ENCODE results near the gene TCEA2.

TCEA2 gene

DNA sequence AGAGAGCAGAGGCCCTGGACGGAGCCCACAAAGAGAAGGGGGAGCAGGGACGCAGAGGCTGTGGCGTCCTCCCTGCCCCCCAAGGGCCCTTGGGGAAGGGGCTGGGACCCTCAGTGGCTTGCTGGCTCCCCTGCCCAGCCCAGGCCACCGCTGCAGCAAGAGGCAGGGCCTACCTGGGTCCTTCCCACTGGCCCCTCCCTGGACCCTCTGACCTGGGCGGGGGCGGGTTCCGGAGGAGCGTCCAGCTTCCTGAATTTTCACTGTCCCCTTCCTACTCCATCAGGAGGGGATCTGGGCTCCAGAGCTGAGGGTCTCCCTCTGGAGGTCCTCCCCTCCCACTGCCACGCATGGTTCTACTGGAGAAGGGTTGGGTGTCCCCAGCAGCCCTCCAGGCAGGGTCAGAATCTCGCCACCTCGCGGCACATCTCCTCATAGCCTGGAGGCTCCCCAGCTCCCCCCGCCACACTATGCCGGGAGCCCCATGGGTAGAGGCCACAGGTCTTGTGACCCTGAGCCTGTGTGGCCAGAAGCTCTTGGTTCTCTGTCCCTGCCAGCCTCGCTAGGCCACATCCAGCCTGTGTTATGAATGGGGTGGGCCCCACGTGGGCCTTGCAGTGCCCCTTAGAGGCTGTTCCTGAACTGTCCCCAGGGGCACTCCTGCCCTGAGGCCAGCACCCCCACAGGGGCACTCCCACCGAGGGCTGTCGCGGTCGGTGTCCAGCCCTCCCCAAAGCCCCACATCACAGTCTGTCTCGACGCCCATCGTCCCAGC lies 12.6 kb upstream of the TCEA2 start:
- H3K9me3 ChIP-seq (ENCODE audit: control insufficient read depth in 1 of 2, low read length in 2 of 2): no peaks in the 10 kb centered on the region
- H3K4me1 ChIP-seq (ENCODE audit: control insufficient read depth in 1 of 2, insufficient read depth in 2 of 2, low read length in 2 of 2): no peaks in the 10 kb centered on the region
- no peaks in the 10 kb centered on the region for H3K36me3 ChIP-seq (ENCODE audit: control insufficient read depth in 1 of 2, insufficient read depth in 2 of 2, low read length in 2 of 2)
- peak overlapping the region; percentile 44 for H3K27ac ChIP-seq (ENCODE audit: low read depth, low read length)
- H3K27me3 ChIP-seq (ENCODE audit: control insufficient read depth in 1 of 2, insufficient read depth in 2 of 2, low read length in 2 of 2): peaks cover 68 to 71% of the 10 kb centered on the region in 2 donors
- no peak overlapping the region for H3K4me3 ChIP-seq (ENCODE audit: low read depth in 1 of 2, low read length in 2 of 2)
- H3K9ac ChIP-seq (ENCODE audit: low read depth in 1 of 2, low read length in 2 of 2): no peak overlapping the region

DNA sequence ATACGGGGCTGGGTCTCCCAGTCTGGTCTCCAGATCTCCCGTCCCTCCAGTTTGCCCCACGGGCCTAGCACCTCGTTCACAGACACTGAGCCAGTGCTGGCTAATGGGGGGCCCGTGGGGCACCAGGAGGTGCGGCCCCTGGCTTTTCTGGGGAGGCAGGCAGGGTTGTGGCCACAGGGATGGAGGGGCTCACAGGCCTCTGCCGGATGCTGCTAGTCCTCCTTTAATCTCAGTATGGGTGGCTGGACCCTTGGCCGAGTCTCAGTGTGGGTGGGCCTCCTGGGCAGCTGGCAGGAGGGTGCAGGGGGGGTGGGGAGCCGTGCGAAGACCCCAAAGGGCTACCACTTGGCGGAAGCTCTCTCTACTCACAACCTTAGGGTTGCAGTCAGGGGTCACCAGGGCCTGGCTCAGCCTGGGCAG lies 12.0 kb upstream of the TCEA2 start:
- no peak overlapping the region for H3K9ac ChIP-seq (ENCODE audit: low read depth in 1 of 2, low read length in 2 of 2)
- H3K27ac ChIP-seq (ENCODE audit: low read depth, low read length): peak overlapping the region; percentile 44
- H3K4me1 ChIP-seq (ENCODE audit: control insufficient read depth in 1 of 2, insufficient read depth in 2 of 2, low read length in 2 of 2): no peaks in the 10 kb centered on the region
- no peaks in the 10 kb centered on the region for H3K9me3 ChIP-seq (ENCODE audit: control insufficient read depth in 1 of 2, low read length in 2 of 2)
- H3K4me3 ChIP-seq (ENCODE audit: low read depth in 1 of 2, low read length in 2 of 2): no peak overlapping the region
- peaks cover 67 to 71% of the 10 kb centered on the region in 2 donors for H3K27me3 ChIP-seq (ENCODE audit: control insufficient read depth in 1 of 2, insufficient read depth in 2 of 2, low read length in 2 of 2)
- no peaks in the 10 kb centered on the region for H3K36me3 ChIP-seq (ENCODE audit: control insufficient read depth in 1 of 2, insufficient read depth in 2 of 2, low read length in 2 of 2)

DNA sequence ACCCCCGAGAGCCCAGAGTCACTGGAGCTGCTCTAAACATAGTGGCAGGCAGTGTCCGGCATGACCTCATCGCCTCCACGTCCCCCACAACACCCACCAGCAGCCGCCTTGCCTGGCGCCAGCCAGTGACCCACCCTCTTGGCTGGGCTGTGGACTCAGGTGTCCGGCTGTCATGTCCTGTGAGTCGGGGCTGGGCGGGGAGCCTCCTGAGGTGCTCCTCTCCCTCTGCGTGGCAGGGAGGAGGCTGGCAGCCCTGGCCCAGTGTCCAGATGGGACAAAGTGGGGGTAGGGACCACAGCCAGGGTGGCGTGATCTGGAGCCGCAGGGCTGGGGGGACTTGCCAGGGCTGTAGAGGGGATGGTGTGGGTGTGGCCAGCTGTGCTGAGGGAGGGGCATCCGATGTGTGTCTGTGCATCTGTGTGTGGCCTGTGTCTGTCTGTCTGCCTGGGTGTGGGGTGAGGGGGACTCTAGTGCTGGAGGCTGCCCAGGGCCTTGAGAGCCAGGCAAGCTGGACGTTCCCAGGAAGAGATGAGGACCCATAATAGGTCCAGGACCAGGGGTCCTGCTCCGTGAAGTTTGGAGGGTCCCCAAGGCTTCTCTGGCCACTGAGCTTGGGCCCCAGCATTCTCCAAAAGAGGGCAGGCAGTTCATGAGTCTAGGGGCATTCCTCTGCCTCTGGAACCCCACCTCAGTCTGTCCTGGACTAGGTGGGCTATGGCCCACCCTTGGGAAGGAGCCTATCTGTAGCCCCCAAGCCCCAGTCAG lies 11.3 kb upstream of the TCEA2 start:
- Histone ChIP-seq H3K9me3 (ENCODE audit: control insufficient read depth in 1 of 2, low read length in 2 of 2) (no peaks in the 10 kb centered on the region), H3K27ac (ENCODE audit: low read depth, low read length) (peak overlapping the region; percentile 50), H3K4me1 (ENCODE audit: control insufficient read depth in 1 of 2, insufficient read depth in 2 of 2, low read length in 2 of 2) (no peaks in the 10 kb centered on the region), H3K4me3 (ENCODE audit: low read depth in 1 of 2, low read length in 2 of 2) (no peak overlapping the region), H3K27me3 (ENCODE audit: control insufficient read depth in 1 of 2, insufficient read depth in 2 of 2, low read length in 2 of 2) (peaks cover 63 to 69% of the 10 kb centered on the region in 2 donors), H3K36me3 (ENCODE audit: control insufficient read depth in 1 of 2, insufficient read depth in 2 of 2, low read length in 2 of 2) (no peaks in the 10 kb centered on the region), H3K9ac (ENCODE audit: low read depth in 1 of 2, low read length in 2 of 2) (no peak overlapping the region)

DNA sequence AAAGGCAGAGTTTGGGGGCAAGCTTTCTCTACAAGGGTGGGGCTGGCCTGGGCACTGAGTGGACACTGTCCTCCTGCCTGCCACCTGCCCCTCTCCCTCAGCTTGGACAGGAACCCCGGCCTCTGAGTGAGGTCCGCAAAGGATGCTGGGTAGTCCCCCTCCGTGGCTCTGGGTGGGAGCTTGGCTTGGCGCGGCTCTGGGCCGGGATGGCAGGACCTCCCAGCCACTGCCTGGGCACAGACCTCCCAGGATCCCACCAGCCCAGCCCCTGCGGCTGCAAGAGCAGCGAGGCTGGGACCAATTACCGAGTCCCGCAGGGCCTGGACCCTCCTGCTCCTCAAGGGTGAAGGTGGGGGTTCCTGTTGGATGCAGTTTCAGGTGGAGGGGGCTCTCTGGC lies 10.7 kb upstream of the TCEA2 start:
- H3K36me3 ChIP-seq (ENCODE audit: control insufficient read depth in 1 of 2, insufficient read depth in 2 of 2, low read length in 2 of 2): no peaks in the 10 kb centered on the region
- no peak overlapping the region for H3K4me3 ChIP-seq (ENCODE audit: low read depth in 1 of 2, low read length in 2 of 2)
- no peak overlapping the region for H3K27ac ChIP-seq (ENCODE audit: low read depth, low read length)
- H3K9ac ChIP-seq (ENCODE audit: low read depth in 1 of 2, low read length in 2 of 2): no peak overlapping the region
- no peaks in the 10 kb centered on the region for H3K9me3 ChIP-seq (ENCODE audit: control insufficient read depth in 1 of 2, low read length in 2 of 2)
- H3K27me3 ChIP-seq (ENCODE audit: control insufficient read depth in 1 of 2, insufficient read depth in 2 of 2, low read length in 2 of 2): peaks cover 65 to 69% of the 10 kb centered on the region in 2 donors
- peaks cover under 1 to 4% of the 10 kb centered on the region in 2 donors for H3K4me1 ChIP-seq (ENCODE audit: control insufficient read depth in 1 of 2, insufficient read depth in 2 of 2, low read length in 2 of 2)

DNA sequence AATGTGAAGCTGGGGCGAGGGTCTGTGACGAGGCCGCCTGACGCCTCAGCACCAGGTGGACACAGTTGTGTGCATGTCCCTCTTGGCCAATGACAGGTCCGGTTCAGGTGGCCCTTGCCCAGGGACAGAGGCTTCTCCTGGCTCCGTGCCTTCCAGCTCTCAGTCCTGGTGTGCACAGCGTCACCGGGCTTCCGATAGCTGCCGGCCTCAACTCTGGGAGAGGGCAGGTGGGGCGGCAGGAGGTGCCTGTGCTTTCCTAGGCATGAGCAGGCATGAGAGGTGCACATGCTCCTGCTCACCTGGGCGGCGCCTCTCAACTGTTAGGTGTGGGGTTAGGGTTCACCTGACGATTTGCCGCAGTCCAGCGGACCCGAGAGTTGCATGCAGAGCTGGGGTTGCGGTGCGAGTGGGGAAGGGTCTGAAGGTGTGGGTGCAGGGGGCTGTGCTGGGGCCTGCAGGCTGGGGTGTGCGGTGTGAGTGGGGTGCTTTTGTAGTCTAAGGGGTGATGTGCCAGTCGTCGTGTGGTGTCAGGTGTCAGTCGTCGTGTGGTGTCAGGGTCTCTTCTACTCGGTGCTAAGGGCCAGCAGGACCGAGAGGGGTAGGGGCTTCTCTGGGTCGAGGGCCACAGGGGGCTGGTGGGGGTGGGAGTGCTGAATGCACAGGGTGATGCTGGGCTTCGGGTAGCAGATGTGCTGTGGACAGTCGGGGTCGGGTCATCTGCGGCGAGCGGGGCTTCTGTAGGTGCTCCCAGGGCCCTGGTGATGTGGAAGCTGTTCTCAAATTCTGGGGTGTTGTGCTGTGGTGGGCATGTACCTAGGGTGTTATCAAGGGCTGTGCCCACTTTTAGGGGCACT lies 9.8 kb upstream of the TCEA2 start:
- no peaks in the 10 kb centered on the region for H3K9me3 ChIP-seq (ENCODE audit: control insufficient read depth in 1 of 2, low read length in 2 of 2)
- H3K27ac ChIP-seq (ENCODE audit: low read depth, low read length): no peak overlapping the region
- H3K9ac ChIP-seq (ENCODE audit: low read depth in 1 of 2, low read length in 2 of 2): no peak overlapping the region
- H3K36me3 ChIP-seq (ENCODE audit: control insufficient read depth in 1 of 2, insufficient read depth in 2 of 2, low read length in 2 of 2): no peaks in the 10 kb centered on the region
- peaks cover 5 to 6% of the 10 kb centered on the region in 2 donors for H3K4me1 ChIP-seq (ENCODE audit: control insufficient read depth in 1 of 2, insufficient read depth in 2 of 2, low read length in 2 of 2)
- peaks cover 64 to 68% of the 10 kb centered on the region in 2 donors for H3K27me3 ChIP-seq (ENCODE audit: control insufficient read depth in 1 of 2, insufficient read depth in 2 of 2, low read length in 2 of 2)
- H3K4me3 ChIP-seq (ENCODE audit: low read depth in 1 of 2, low read length in 2 of 2): no peak overlapping the region

DNA sequence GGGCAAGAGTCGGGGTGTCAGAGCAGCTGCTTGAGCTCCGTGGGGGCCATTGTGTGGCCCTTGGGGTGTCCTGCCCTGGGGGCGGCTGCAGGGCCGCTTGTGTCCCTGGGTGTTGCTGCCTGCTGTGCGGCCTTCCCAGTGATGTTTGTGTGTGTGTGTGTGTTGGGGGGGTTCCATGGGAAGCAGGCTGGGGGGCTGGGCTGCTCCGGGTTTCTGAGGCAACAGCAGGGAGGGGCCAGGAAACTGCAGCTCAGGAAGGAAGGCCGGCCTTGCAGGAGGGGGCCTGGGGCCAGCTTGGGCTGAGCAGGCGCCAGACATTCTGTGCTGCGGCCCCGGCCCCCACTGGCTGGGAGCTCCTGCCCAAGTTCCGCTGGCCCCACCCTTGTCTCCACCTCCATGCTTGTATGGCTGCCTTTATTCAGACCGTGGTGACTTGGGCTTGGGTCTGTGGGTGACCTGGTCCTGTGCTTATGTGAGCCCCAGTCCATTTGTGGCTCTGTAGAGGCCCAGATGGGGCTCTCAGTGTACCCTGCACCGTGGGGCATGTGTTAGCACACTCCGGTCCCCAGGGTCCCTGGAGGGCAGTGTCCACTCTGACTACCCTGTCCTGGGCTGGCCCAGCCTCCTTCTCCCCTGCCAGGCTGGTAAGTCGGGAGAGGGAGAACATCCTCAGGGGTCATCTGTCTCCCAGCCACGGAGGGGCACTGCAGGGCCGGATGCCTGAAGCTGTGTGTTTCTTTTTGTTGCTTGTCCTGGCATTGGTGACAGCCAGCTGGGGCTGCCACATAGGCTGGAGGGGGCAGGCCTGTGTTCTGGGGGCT lies 8.9 kb upstream of the TCEA2 start:
- peak overlapping the region; percentile 42 for H3K27ac ChIP-seq (ENCODE audit: low read depth, low read length)

DNA sequence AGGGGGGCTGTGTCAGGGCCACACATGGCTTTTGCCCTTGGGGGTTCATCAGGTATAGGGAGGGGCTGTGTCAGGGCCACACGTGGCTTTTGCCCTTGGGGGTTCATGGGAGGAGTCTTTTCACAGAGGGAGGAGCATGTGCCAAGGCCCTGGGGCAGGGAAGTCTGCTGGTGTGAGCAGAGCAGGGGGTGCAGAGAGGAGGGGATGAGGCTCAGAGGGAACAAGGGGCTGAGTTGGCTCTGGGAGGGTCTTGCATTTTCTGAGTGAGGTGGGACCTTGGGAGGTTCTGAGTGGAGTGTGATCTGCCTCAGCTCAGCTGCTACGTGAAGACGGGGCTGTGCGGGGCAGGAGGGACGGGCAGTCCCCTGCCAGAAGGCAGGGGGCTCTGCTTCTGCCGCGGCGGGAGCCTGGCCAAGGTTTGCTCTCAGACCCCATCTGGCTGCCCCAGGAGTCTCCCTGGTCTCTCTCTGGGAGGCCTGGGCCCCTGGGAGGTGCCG lies 7.6 kb upstream of the TCEA2 start:
- peaks cover 5 to 6% of the 10 kb centered on the region in 2 donors for H3K4me1 ChIP-seq (ENCODE audit: control insufficient read depth in 1 of 2, insufficient read depth in 2 of 2, low read length in 2 of 2)
- H3K36me3 ChIP-seq (ENCODE audit: control insufficient read depth in 1 of 2, insufficient read depth in 2 of 2, low read length in 2 of 2): no peaks in the 10 kb centered on the region
- peaks cover 56 to 61% of the 10 kb centered on the region in 2 donors for H3K27me3 ChIP-seq (ENCODE audit: control insufficient read depth in 1 of 2, insufficient read depth in 2 of 2, low read length in 2 of 2)
- no peak overlapping the region for H3K4me3 ChIP-seq (ENCODE audit: low read depth in 1 of 2, low read length in 2 of 2)
- H3K27ac ChIP-seq (ENCODE audit: low read depth, low read length): peak overlapping the region; percentile 62
- H3K9ac ChIP-seq (ENCODE audit: low read depth in 1 of 2, low read length in 2 of 2): no peak overlapping the region
- H3K9me3 ChIP-seq (ENCODE audit: control insufficient read depth in 1 of 2, low read length in 2 of 2): no peaks in the 10 kb centered on the region

More for the DNA sequence above, 8.9 kb upstream of the TCEA2 start:
- Histone ChIP-seq H3K27me3 (ENCODE audit: control insufficient read depth in 1 of 2, insufficient read depth in 2 of 2, low read length in 2 of 2) (peaks cover 64 to 68% of the 10 kb centered on the region in 2 donors), H3K4me1 (ENCODE audit: control insufficient read depth in 1 of 2, insufficient read depth in 2 of 2, low read length in 2 of 2) (peaks cover 5 to 6% of the 10 kb centered on the region in 2 donors), H3K4me3 (ENCODE audit: low read depth in 1 of 2, low read length in 2 of 2) (no peak overlapping the region), H3K9ac (ENCODE audit: low read depth in 1 of 2, low read length in 2 of 2) (no peak overlapping the region), H3K9me3 (ENCODE audit: control insufficient read depth in 1 of 2, low read length in 2 of 2) (no peaks in the 10 kb centered on the region), H3K36me3 (ENCODE audit: control insufficient read depth in 1 of 2, insufficient read depth in 2 of 2, low read length in 2 of 2) (no peaks in the 10 kb centered on the region)

DNA sequence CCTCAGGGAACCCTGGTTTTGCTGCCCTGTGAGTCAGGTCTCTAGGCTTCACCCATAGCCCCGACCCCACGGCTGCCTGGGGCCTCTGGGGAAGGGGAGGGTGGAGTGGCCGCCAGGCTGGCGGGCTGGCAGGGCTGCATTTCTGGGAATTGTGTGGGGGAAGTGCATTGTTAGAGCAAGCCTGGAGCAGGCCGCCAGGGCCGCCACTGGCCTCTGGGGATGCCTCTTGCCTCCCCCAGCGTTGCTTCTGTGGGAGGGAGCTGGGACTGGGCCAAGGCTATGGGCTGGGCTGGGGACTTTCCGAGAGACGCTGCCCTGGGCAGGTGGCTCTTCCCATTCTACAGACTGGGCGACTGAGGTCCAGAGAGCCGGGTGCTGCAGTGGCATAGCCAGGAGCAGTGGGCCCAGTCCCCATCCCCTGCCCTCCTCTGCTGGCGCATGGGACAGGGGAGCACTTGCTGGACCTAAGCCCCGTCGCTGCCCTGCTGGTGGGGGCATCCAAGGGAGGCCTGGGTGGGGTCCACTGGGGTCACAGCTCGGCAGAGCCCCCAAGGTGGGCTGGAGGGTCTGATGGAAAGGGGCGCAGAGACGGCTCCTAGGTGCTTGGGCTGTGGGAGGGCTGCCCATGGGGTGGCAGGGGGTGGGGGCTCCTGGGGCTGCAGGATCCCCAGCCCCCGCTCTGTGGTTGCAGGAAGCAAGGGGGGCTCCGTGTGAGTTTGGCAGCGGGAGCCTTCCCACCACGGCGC lies 6.9 kb upstream of the TCEA2 start:
- Histone ChIP-seq H3K27me3 (ENCODE audit: control insufficient read depth in 1 of 2, insufficient read depth in 2 of 2, low read length in 2 of 2) (peaks cover 51 to 57% of the 10 kb centered on the region in 2 donors), H3K9ac (ENCODE audit: low read depth in 1 of 2, low read length in 2 of 2) (no peak overlapping the region), H3K4me1 (ENCODE audit: control insufficient read depth in 1 of 2, insufficient read depth in 2 of 2, low read length in 2 of 2) (peaks cover 5 to 6% of the 10 kb centered on the region in 2 donors), H3K36me3 (ENCODE audit: control insufficient read depth in 1 of 2, insufficient read depth in 2 of 2, low read length in 2 of 2) (no peaks in the 10 kb centered on the region), H3K27ac (ENCODE audit: low read depth, low read length) (peak overlapping the region; percentile 62), H3K9me3 (ENCODE audit: control insufficient read depth in 1 of 2, low read length in 2 of 2) (no peaks in the 10 kb centered on the region), H3K4me3 (ENCODE audit: low read depth in 1 of 2, low read length in 2 of 2) (no peak overlapping the region)

DNA sequence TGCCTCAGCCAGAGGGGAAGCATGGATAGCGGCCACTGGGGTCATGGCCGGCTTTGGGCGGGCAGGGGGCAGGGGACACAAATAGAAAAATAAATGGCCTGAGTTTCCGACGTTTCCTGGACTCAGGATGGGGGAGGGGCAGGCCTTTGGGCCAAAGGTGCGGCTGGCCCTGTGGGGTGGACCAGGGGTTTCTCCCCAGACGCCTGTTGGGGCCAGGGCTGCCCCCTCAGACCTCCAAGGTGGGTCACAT lies 6.4 kb upstream of the TCEA2 start:
- Histone ChIP-seq H3K27me3 (ENCODE audit: control insufficient read depth in 1 of 2, insufficient read depth in 2 of 2, low read length in 2 of 2) (peaks cover 46 to 52% of the 10 kb centered on the region in 2 donors), H3K4me3 (ENCODE audit: low read depth in 1 of 2, low read length in 2 of 2) (no peak overlapping the region), H3K9ac (ENCODE audit: low read depth in 1 of 2, low read length in 2 of 2) (no peak overlapping the region), H3K27ac (ENCODE audit: low read depth, low read length) (no peak overlapping the region), H3K4me1 (ENCODE audit: control insufficient read depth in 1 of 2, insufficient read depth in 2 of 2, low read length in 2 of 2) (peaks cover 5 to 6% of the 10 kb centered on the region in 2 donors), H3K9me3 (ENCODE audit: control insufficient read depth in 1 of 2, low read length in 2 of 2) (no peaks in the 10 kb centered on the region), H3K36me3 (ENCODE audit: control insufficient read depth in 1 of 2, insufficient read depth in 2 of 2, low read length in 2 of 2) (no peaks in the 10 kb centered on the region)

Data from duodenal mucosa (tissue), 2 donors.